ENCODE results near the gene TMEM17. TPM values are rescaled to one million over a fixed set of nuclear protein-coding genes. Genes with fewer than 3 reads are reported as not detected.

The TMEM17 gene
- total RNA-seq, 2 donors from 2014 or later: 0.42 to 2.7 TPM

DNA sequence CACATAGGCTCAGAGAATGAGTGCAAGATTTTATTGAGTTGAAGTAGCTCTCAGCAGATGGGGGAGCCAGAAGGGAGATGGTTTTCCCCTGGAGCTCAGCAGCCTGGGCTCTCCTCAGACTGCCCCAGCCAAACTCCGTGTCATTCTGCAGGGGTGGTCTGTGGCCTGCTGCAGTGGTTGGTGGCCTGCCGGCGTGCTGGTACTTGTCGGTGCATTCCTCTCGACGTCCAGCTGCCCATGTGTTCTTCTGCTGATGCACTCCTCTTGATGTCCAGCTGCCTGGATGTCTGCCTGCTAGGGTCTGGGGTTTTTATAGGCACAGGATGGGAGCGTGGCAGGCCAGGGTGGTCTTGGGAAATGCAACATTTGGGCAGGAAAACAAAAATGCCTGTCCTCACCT is 25.6 kb upstream of the TMEM17 start:
- Histone ChIP-seq H3K27ac (no peak overlapping the region), H3K36me3 (no peaks in the 10 kb centered on the region), H3K27me3 (replicated peaks; ENCODE audit: insufficient read depth) (no peaks in the 10 kb centered on the region), H3K9me3 (no peaks in the 10 kb centered on the region), H3K4me1 (ENCODE audit: control insufficient read depth in 1 of 2, low read depth in 2 of 2) (no peaks in the 10 kb centered on the region), H3K4me3 (no peak overlapping the region)
- TF ChIP-seq, protein P1, sequence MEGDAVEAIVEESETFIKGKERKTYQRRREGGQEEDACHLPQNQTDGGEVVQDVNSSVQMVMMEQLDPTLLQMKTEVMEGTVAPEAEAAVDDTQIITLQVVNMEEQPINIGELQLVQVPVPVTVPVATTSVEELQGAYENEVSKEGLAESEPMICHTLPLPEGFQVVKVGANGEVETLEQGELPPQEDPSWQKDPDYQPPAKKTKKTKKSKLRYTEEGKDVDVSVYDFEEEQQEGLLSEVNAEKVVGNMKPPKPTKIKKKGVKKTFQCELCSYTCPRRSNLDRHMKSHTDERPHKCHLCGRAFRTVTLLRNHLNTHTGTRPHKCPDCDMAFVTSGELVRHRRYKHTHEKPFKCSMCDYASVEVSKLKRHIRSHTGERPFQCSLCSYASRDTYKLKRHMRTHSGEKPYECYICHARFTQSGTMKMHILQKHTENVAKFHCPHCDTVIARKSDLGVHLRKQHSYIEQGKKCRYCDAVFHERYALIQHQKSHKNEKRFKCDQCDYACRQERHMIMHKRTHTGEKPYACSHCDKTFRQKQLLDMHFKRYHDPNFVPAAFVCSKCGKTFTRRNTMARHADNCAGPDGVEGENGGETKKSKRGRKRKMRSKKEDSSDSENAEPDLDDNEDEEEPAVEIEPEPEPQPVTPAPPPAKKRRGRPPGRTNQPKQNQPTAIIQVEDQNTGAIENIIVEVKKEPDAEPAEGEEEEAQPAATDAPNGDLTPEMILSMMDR (IDR thresholded peaks at IDR 0.05): no peak
- no peak for ATAC-seq (ENCODE audit: insufficient number of reproducible peaks, low FRiP score, low read depth)
- DNase-seq (ENCODE audit: low spot score): no peak

DNA sequence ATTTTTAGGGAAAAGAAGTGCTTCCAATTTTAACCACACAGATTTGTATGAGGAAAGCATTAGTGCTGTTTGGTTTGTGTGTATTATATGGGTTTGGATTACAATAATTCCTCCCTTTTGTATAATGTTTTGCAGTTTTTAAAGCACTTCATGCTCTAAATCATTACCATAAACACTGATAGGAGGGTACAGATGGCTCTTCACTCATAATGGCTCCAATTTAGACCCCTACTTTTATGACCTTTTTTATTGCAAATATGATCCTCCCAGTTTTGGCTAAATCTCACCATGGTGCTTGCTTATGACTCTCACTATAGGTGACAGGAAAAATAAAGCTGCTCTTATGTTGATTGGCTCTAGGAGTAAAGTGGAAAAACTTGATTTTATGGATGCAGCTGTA is 23.8 kb upstream of the TMEM17 start:
- Histone ChIP-seq H3K27ac (no peak overlapping the region), H3K36me3 (no peaks in the 10 kb centered on the region), H3K27me3 (replicated peaks; ENCODE audit: insufficient read depth) (no peaks in the 10 kb centered on the region), H3K4me1 (ENCODE audit: control insufficient read depth in 1 of 2, low read depth in 2 of 2) (no peaks in the 10 kb centered on the region), H3K9me3 (no peaks in the 10 kb centered on the region), H3K4me3 (no peak overlapping the region)
- no peak for ATAC-seq (ENCODE audit: insufficient number of reproducible peaks, low FRiP score, low read depth)
- TF ChIP-seq, protein P1 (IDR thresholded peaks at IDR 0.05): no peak
- DNase-seq (ENCODE audit: low spot score): no peak

DNA sequence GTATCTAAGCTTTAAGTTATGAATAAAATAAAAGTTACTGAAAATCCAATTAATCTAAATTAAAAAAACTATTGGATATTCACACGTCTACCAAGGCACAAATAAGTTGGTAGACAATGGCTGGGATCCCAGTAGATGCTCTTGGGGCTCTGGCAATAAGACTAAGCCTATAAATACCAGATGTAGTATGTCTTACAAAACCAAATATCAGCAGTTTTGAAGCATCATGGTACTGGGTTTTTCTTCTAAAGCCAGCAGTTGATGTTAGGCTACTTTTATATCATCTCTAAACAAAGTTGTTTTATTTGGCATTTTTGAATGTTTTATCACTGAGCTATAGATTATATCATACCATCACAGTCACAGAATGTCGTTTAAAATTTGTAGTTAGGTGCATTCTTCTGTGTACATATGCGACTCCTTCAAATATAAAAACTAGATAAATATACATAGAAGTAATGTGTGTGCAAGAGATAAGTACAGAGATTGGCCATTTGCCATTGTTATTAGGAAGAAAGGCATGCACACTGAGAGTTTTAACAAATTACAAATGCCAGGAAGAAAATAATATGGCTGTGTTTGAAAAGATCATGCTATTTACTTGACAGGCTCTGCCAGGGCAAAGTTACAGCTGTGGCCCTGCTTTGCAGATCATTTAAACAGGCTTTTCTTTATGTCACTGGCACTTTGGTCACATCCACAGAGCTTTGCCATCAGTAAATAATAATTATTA is 21.6 kb upstream of the TMEM17 start:
- Histone ChIP-seq H3K36me3 (no peaks in the 10 kb centered on the region), H3K27me3 (replicated peaks; ENCODE audit: insufficient read depth) (no peaks in the 10 kb centered on the region), H3K4me1 (ENCODE audit: control insufficient read depth in 1 of 2, low read depth in 2 of 2) (no peaks in the 10 kb centered on the region), H3K27ac (no peak overlapping the region), H3K4me3 (no peak overlapping the region), H3K9me3 (no peaks in the 10 kb centered on the region)
- DNase-seq (ENCODE audit: low spot score): no peak
- no peak for ATAC-seq (ENCODE audit: insufficient number of reproducible peaks, low FRiP score, low read depth)
- TF ChIP-seq, protein P1 (IDR thresholded peaks at IDR 0.05): no peak

DNA sequence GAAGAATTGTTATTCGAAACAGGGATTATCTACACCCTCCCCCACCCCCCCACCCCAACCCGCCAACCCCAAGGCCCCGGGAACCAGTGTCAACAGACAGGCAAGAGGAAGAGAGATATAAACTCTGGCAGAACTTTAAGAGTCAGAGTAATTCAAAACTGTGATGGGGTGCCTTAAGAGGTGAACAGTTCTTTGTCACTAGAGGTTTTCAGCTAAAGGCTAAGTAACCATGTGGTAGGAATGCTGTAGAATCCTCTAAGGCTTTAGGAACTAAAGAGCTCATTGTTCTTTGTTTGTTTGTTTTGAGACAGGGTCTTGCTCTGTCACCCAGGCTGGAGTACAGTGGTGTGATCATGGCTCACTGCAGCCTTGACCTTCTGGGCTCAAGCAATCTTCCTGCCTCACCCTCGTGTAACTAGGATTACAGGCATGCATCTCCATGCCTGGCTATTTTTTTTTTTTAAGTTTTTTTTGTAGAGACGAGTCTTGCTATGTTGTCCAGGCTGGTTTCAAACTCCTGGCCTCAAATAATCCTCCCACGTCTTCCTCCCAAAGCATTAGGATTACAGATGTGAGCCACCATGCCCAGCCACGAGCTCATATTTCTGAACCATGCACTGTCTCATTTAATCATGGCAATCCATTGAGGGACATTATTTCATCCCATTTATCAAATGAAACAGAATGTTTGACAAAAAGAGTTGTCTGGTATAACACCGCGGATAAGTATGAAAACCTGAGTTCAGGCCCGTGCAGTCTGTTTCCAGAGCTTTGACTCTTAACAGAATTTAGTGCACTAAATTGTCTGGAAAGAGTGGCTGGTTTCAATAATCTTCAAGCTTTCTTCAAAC is 20.8 kb upstream of the TMEM17 start:
- no peak for DNase-seq (ENCODE audit: low spot score)
- H3K9me3 ChIP-seq: no peaks in the 10 kb centered on the region
- no peak overlapping the region for H3K4me3 ChIP-seq
- ATAC-seq (ENCODE audit: insufficient number of reproducible peaks, low FRiP score, low read depth): no peak
- no peaks in the 10 kb centered on the region for H3K36me3 ChIP-seq
- TF ChIP-seq, protein P1 (IDR thresholded peaks at IDR 0.05): no peak
- no peak overlapping the region for H3K27ac ChIP-seq
- no peaks in the 10 kb centered on the region for H3K4me1 ChIP-seq (ENCODE audit: control insufficient read depth in 1 of 2, low read depth in 2 of 2)
- H3K27me3 ChIP-seq (replicated peaks; ENCODE audit: insufficient read depth): no peaks in the 10 kb centered on the region

DNA sequence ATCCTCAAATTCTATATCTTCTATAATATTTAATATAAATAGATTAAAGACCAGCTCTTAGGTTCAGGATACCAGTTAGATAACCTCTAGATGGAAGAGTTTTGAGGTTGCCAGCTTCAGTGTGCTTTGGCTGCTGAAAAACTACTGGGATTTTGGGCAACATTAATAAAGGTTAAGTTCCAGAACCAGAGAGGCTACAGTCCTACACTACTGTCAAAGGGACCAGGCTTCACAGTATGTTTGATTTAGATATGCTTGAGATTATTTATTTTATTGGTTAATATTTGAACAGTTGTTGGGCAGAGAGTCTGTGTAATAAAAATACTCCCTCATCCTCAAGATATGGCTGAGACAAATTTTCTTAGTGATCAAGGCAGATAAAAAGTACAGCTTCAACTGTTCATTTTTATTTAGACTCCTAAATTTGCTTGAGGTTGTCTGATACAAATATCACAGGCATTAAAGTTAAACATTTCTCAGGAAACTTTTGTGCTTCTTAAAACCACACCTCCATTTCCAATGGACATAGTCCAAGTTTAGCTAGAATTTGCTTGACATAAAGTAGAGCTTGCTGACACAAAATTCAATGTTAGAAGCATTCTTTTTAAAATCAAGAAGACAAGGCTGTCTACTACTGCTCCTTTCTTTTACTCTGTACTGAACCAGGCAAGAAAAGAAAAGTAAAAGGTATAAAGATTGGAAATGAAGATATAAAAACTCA is 19.7 kb upstream of the TMEM17 start:
- no peak overlapping the region for H3K4me3 ChIP-seq
- DNase-seq (ENCODE audit: low spot score) (no peak), ATAC-seq (ENCODE audit: insufficient number of reproducible peaks, low FRiP score, low read depth) (no peak)
- no peaks in the 10 kb centered on the region for H3K36me3 ChIP-seq
- H3K27me3 ChIP-seq (replicated peaks; ENCODE audit: insufficient read depth): no peaks in the 10 kb centered on the region
- TF ChIP-seq, protein P1 (IDR thresholded peaks at IDR 0.05): no peak
- no peaks in the 10 kb centered on the region for H3K4me1 ChIP-seq (ENCODE audit: control insufficient read depth in 1 of 2, low read depth in 2 of 2)
- H3K27ac ChIP-seq: no peak overlapping the region
- H3K9me3 ChIP-seq: no peaks in the 10 kb centered on the region
